ACC112 (cell line): ENCODE results near the gene SNN.

Experiments used
- H2AFZ ChIP-seq: fragments of 200-600 bp; sonication (generic); one replicate; pipeline ENCODE4 v1.6.0; 2017; ENCODE audit warnings: antibody characterized with exemption, low read length; ENCODE audit not compliant: unreplicated experiment
- H3K27ac ChIP-seq: fragments of 200-600 bp; sonication (generic); 2 replicates; pipeline ENCODE4 v1.5.1; 2014; ENCODE audit warnings: low read depth, mild to moderate bottlenecking, antibody characterized with exemption, low read length, moderate library complexity
- H3K27me3 ChIP-seq: fragments of 200-600 bp; sonication (generic); 2 replicates; pipeline ENCODE4 v1.6.1; 2014; ENCODE audit warnings: mild to moderate bottlenecking, antibody characterized with exemption, low read length, moderate library complexity, mixed read lengths; ENCODE audit not compliant: insufficient read depth
- H3K36me3 ChIP-seq: fragments of 200-600 bp; sonication (generic); 2 replicates; pipeline ENCODE4 v1.6.1; 2016; ENCODE audit warnings: mild to moderate bottlenecking, antibody characterized with exemption, low read length, moderate library complexity, mixed read lengths; ENCODE audit not compliant: insufficient read depth
- H3K4me1 ChIP-seq: fragments of 200-600 bp; sonication (generic); one replicate; pipeline ENCODE4 v1.6.1; 2016; ENCODE audit warnings: low read length, mixed read lengths; ENCODE audit not compliant: insufficient read depth, unreplicated experiment, control insufficient read depth
- H3K4me3 ChIP-seq: fragments of 200-600 bp; sonication (generic); 2 replicates; pipeline ENCODE4 v1.5.1; 2014; ENCODE audit warnings: mild to moderate bottlenecking, low read depth, low read length
- H3K79me2 ChIP-seq: fragments of 200-600 bp; sonication (generic); one replicate; pipeline ENCODE4 v1.6.0; 2016; ENCODE audit warnings: low read length; ENCODE audit not compliant: control insufficient read depth, unreplicated experiment, insufficient read depth

Gene SNN

DNA sequence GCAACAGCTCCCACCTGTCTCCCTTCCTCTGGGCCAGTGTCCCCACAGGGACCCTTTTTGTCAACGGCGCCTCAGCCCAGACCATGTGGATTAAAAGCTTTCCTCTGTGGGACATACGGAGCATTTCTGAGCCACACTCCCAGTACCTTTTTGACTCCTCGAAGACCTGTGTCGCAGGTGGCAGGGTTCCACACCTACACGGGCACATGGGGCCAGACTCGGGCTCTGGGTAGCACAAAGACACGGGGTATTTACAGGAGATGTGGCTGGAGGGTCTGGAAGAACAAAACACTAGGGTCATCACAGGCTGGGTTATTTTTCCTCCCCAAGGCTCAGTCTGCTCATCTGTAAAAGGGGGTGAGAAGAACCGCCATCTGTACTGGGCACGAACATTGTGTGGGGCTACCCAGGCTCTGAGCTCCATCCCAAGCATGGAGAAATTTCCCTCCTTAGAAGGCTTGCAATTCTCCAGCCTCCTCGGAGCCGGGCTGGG lies 32.5 kb upstream of the SNN start:
- no peaks in the 10 kb centered on the region for H3K36me3 ChIP-seq
- H3K27ac ChIP-seq: no peak overlapping the region
- H3K27me3 ChIP-seq: no peaks in the 10 kb centered on the region
- peaks cover 31% of the 10 kb centered on the region for H3K4me1 ChIP-seq
- H3K79me2 ChIP-seq: no peaks in the 10 kb centered on the region
- H3K4me3 ChIP-seq: no peak overlapping the region
- H2AFZ ChIP-seq: no peak overlapping the region

DNA sequence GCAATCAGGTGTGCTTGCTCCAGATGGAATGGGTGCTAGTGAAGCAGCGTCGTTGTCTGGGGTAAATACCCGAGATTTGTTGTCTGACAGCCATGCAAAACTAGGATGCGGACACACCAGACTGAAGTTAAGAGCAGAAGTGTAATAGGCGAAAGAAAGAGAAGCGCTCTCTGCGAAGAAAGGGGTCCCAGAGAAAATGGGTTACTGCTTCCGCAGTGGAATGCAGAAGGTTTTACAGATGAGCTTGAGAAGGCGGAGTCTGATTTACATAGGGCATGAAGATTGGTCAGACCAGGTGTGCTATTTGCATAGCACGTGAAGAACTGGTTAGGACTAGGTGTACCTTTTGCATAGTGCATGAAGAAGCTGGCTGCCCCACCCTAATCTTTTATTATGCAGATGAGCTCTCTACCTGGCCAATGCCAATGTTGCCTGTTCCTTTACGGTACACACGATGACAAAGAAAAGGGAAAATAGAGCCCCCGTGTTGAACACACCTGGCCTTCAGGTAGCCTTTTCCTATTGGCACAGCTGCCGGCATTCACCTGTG lies 32.0 kb upstream of the SNN start:
- Histone ChIP-seq H3K4me1 (peaks cover 36% of the 10 kb centered on the region), H3K4me3 (no peak overlapping the region), H3K27me3 (no peaks in the 10 kb centered on the region), H3K27ac (no peak overlapping the region), H3K36me3 (no peaks in the 10 kb centered on the region), H2AFZ (no peak overlapping the region), H3K79me2 (no peaks in the 10 kb centered on the region)

- H2AFZ ChIP-seq: no peak overlapping the region
- H3K27ac ChIP-seq: no peak overlapping the region
- H3K4me3 ChIP-seq: no peak overlapping the region
- H3K36me3 ChIP-seq: no peaks in the 10 kb centered on the region
- no peaks in the 10 kb centered on the region for H3K27me3 ChIP-seq
- H3K4me1 ChIP-seq: peaks cover 33% of the 10 kb centered on the region
- no peaks in the 10 kb centered on the region for H3K79me2 ChIP-seq
These were observed 30.9 kb upstream of the SNN start for GRCh38 chr16:11637320-11637719.

DNA sequence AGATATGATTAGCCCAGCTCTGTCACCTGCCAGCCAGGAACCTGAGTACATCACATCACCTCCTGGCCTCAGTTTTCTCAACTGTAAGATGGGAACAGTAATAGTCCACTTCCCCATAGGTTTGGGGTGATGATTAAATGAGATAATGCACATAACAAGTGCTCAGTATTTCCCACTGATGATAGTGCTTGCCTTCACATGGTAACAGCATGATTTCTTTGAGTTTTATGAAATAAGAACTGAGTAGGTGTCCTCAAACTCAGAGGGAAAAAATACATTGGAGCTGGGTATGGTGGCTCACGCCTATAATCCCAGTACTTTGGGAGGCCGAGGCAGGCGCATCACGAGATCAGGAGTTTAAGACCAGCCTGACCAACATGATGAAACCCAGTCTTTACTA lies 30.1 kb upstream of the SNN start:
- Histone ChIP-seq H2AFZ (no peak overlapping the region), H3K4me3 (no peak overlapping the region), H3K27me3 (no peaks in the 10 kb centered on the region), H3K36me3 (no peaks in the 10 kb centered on the region), H3K4me1 (peaks cover 25% of the 10 kb centered on the region), H3K79me2 (no peaks in the 10 kb centered on the region), H3K27ac (no peak overlapping the region)

DNA sequence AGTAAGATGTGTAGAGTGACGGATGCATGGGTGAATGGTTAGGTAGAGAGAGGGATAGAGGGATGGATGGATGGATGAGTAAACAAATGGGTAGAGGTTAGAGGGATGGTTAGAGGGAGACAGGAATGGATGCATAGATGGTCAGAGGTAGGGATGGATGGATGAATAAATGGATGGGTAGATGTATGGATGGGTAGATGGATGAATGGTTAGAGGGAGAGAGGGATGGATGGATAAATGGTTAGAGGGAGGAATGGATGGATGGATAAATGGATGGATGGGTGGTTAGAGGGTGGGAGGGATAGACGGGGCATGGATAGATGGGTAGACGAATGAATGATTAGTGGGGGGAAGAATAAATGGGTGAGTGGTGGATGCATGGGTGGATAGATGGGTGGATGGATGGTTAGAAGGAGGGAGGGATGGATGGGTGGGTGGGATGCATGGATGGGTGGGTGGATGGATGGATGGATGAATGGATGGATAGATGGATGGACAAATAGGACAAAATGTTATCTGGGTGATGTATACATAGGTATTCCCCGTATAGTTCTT lies 29.2 kb upstream of the SNN start:
- Histone ChIP-seq H3K27me3 (no peaks in the 10 kb centered on the region), H2AFZ (no peak overlapping the region), H3K79me2 (no peaks in the 10 kb centered on the region), H3K27ac (peak overlapping the region; percentile 98), H3K4me3 (no peak overlapping the region), H3K4me1 (peaks cover 17% of the 10 kb centered on the region), H3K36me3 (no peaks in the 10 kb centered on the region)

GRCh38 chr16:11639925-11640899 lies 28.0 kb upstream of the SNN start:
- H3K79me2 ChIP-seq: no peaks in the 10 kb centered on the region
- no peaks in the 10 kb centered on the region for H3K36me3 ChIP-seq
- 0 out of 2 replicates have a peak overlapping the region, but pooled peaks have one; percentile 10 for H3K4me3 ChIP-seq
- no peak overlapping the region for H2AFZ ChIP-seq
- peaks cover 14% of the 10 kb centered on the region for H3K4me1 ChIP-seq
- peak overlapping the region; percentile 98 for H3K27ac ChIP-seq
- no peaks in the 10 kb centered on the region for H3K27me3 ChIP-seq

DNA sequence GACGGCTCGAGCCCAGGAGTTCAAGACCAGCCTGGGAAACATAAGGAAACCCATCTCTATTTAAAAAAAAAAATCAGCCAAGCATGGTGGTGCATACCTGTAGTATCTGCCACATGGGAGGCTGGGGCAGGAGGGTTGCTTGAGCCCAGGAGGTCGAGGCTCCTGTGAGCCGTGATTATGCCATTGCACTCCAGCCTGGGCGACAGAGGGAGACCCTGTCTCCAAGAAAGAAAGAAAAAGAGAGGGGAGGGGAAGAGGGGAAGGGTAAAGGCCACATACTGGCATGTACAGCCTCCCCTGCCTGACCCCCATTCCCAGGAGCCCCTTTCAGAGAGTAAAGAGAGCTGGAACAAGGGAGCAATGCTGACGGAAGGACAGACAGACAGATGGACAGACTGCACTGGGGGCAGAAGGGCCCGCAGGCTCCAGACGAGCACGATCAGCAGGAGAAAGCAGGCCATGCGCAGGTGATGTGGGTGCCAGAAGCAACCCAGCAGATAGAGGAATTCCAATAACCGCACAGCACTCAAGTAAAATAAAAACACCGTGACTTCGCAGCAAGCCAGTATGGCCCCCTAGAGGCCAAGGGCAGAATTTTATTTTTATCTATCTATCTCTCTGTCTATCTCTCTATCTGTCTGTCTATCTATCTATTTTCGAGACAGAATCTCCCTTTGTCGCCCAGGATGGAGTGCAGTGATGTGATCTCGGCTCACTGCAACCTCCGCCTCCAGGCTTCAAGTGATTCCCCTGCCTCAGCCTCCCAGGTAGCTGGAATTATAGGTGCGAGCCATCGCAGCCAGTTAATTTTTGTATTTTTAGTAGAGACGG lies 27.1 kb upstream of the SNN start:
- peaks cover 14% of the 10 kb centered on the region for H3K4me1 ChIP-seq
- H3K36me3 ChIP-seq: no peaks in the 10 kb centered on the region
- H2AFZ ChIP-seq: no peak overlapping the region
- no peaks in the 10 kb centered on the region for H3K79me2 ChIP-seq
- H3K27ac ChIP-seq: peak overlapping the region; percentile 98
- no peaks in the 10 kb centered on the region for H3K27me3 ChIP-seq
- no peak overlapping the region for H3K4me3 ChIP-seq

DNA sequence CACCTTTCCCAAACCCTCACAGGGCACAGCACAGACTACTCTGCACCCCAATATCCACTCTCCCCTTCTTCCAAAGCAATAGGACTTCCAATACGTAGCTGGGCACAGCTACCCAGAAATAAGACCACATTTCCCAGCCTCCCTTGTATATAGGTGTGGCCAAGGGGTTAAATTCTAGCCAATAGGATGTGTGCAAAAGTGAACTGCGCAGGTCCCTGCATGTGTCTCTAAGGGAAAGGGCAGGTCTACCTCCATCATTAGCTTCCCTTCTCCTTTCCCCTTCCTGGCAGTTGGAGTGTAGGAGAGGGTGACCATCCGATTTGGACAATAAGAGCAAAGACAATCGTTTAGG lies 25.5 kb upstream of the SNN start:
- Histone ChIP-seq H3K4me1 (peaks cover 14% of the 10 kb centered on the region), H3K36me3 (no peaks in the 10 kb centered on the region), H3K79me2 (no peaks in the 10 kb centered on the region), H3K27me3 (no peaks in the 10 kb centered on the region), H3K27ac (no peak overlapping the region), H3K4me3 (no peak overlapping the region), H2AFZ (no peak overlapping the region)

DNA sequence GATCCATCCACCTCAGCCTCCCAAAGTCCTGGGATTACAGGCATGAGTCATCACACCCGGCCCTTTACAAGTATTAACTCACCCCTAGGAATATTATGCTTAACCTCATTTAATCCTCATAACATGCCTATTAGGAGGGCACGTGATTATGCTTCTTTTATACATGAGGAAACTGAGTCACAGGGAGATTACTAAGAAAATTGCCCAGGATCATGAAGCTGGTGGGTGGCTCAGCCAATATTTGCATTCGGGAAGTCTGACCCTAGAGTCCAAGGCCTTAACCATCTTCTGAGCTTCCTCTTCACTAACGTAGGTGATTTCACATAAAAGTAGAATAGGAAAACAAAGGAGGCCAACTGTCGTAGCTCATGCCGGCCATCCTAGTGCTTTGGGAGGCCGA lies 19.0 kb upstream of the SNN start:
- Histone ChIP-seq H3K36me3 (no peaks in the 10 kb centered on the region), H3K27ac (no peak overlapping the region), H3K4me1 (no peaks in the 10 kb centered on the region), H2AFZ (no peak overlapping the region), H3K27me3 (no peaks in the 10 kb centered on the region), H3K79me2 (no peaks in the 10 kb centered on the region), H3K4me3 (no peak overlapping the region)
